ENCODE data around the gene RCC1.
A peak's percentile ranks its signal among the peaks of the same experiment; 100 is the strongest.
"Not testable (repeated sequence)": the region's sequence is repeated elsewhere in the genome, so short reads cannot be mapped to it uniquely, and the experiment has no call there.

The RCC1 gene

GRCh38 chr1:28512058-28512611 lies 6.3 kb downstream of the RCC1 start:
- Histone ChIP-seq H3K4me1 (ENCODE audit: control insufficient read depth in 1 of 2, insufficient read depth in 2 of 2, low read length in 2 of 2) (peaks cover 25 to 34% of the 10 kb centered on the region in 2 donors), H3K27me3 (ENCODE audit: low read depth, low read length) (no peaks in the 10 kb centered on the region), H3K4me3 (ENCODE audit: low read depth in 1 of 2, low read length in 2 of 2) (no peak overlapping the region), H3K27ac (ENCODE audit: low read length) (no peak overlapping the region), H3K9me3 (ENCODE audit: control insufficient read depth in 1 of 2, low read length in 2 of 2) (no peaks in the 10 kb centered on the region), H3K36me3 (ENCODE audit: control insufficient read depth in 1 of 2, insufficient read depth in 2 of 2, low read length in 2 of 2) (peaks cover 36 to 53% of the 10 kb centered on the region in 2 donors)

DNA sequence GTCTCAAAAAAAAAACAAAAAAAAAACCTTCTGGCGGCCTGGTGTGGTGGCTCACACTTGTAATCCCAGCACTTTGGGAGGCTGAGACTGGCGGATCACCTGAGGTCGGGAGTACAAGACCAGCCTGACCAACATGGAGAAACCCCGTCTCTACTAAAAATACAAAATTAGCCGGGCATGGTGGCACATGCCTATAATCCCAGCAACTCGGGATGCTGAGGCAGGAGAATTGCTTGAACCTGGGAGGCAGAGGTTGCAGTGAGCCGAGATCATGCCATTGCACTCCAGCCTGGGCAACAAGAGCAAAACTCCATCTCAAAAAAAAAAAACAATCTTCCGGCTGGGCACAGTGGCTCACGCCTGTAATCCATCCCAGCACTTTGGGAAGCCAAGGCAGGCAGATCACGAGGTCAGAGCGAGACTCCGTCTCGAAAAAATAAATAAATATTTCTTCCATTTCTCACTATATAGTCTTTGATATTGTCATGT lies 8.6 kb downstream of the RCC1 start:
- Histone ChIP-seq H3K36me3 (ENCODE audit: control insufficient read depth in 1 of 2, insufficient read depth in 2 of 2, low read length in 2 of 2) (peaks cover 17 to 37% of the 10 kb centered on the region in 2 donors), H3K4me1 (ENCODE audit: control insufficient read depth in 1 of 2, insufficient read depth in 2 of 2, low read length in 2 of 2) (peaks cover 18 to 19% of the 10 kb centered on the region in 2 donors)
- not testable (repeated sequence) for H3K27me3 ChIP-seq (ENCODE audit: low read depth, low read length); H3K27ac ChIP-seq (ENCODE audit: low read length); H3K9me3 ChIP-seq (ENCODE audit: control insufficient read depth in 1 of 2, low read length in 2 of 2); H3K4me3 ChIP-seq (ENCODE audit: low read depth in 1 of 2, low read length in 2 of 2)

GRCh38 chr1:28516518-28516956 lies 10.7 kb downstream of the RCC1 start:
- Histone ChIP-seq H3K4me3 (ENCODE audit: low read depth in 1 of 2, low read length in 2 of 2) (no peak overlapping the region), H3K9me3 (ENCODE audit: control insufficient read depth in 1 of 2, low read length in 2 of 2) (no peaks in the 10 kb centered on the region), H3K4me1 (ENCODE audit: control insufficient read depth in 1 of 2, insufficient read depth in 2 of 2, low read length in 2 of 2) (peaks cover 8 to 10% of the 10 kb centered on the region in 2 donors), H3K27ac (ENCODE audit: low read length) (no peak overlapping the region), H3K27me3 (ENCODE audit: low read depth, low read length) (no peaks in the 10 kb centered on the region), H3K36me3 (ENCODE audit: control insufficient read depth in 1 of 2, insufficient read depth in 2 of 2, low read length in 2 of 2) (peaks cover 0 to 21% of the 10 kb centered on the region in 2 donors)

DNA sequence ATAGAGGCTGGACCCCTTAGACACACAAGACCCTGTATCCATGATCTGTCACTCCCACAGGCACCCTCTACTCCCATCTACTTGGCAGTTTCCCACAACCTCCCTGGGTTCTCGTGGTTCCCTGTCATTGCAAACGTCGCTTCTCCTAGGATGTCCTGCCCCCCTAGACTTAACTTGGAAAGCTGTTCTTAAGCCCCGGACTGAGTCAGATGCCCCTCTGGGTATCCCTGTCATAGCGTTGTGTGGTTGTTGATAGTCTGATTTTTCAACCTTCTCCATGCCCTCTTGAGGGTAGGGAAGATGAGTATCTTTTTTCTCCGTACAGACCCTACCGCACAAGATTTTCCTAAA lies 11.8 kb downstream of the RCC1 start:
- Histone ChIP-seq H3K36me3 (ENCODE audit: control insufficient read depth in 1 of 2, insufficient read depth in 2 of 2, low read length in 2 of 2) (peaks cover 0 to 13% of the 10 kb centered on the region in 2 donors), H3K9me3 (ENCODE audit: control insufficient read depth in 1 of 2, low read length in 2 of 2) (no peaks in the 10 kb centered on the region), H3K27me3 (ENCODE audit: low read depth, low read length) (no peaks in the 10 kb centered on the region), H3K4me3 (ENCODE audit: low read depth in 1 of 2, low read length in 2 of 2) (peak overlapping the region in 1 of 2 donors; percentile 73), H3K4me1 (ENCODE audit: control insufficient read depth in 1 of 2, insufficient read depth in 2 of 2, low read length in 2 of 2) (peaks cover 8 to 10% of the 10 kb centered on the region in 2 donors), H3K27ac (ENCODE audit: low read length) (no peak overlapping the region)

- Histone ChIP-seq H3K36me3 (ENCODE audit: control insufficient read depth in 1 of 2, insufficient read depth in 2 of 2, low read length in 2 of 2) (peaks cover 0 to 8% of the 10 kb centered on the region in 2 donors), H3K4me3 (ENCODE audit: low read depth in 1 of 2, low read length in 2 of 2) (peak overlapping the region; percentile 65 to 73), H3K9me3 (ENCODE audit: control insufficient read depth in 1 of 2, low read length in 2 of 2) (no peaks in the 10 kb centered on the region), H3K4me1 (ENCODE audit: control insufficient read depth in 1 of 2, insufficient read depth in 2 of 2, low read length in 2 of 2) (peaks cover 8 to 10% of the 10 kb centered on the region in 2 donors), H3K27me3 (ENCODE audit: low read depth, low read length) (no peaks in the 10 kb centered on the region), H3K27ac (ENCODE audit: low read length) (peak overlapping the region; percentile 10)
Measured at GRCh38 chr1:28518000-28518744, 12.3 kb downstream of the RCC1 start.

- Histone ChIP-seq H3K4me1 (ENCODE audit: control insufficient read depth in 1 of 2, insufficient read depth in 2 of 2, low read length in 2 of 2) (peaks cover 8 to 10% of the 10 kb centered on the region in 2 donors), H3K9me3 (ENCODE audit: control insufficient read depth in 1 of 2, low read length in 2 of 2) (no peaks in the 10 kb centered on the region), H3K27me3 (ENCODE audit: low read depth, low read length) (no peaks in the 10 kb centered on the region), H3K27ac (ENCODE audit: low read length) (peak overlapping the region; percentile 10), H3K36me3 (ENCODE audit: control insufficient read depth in 1 of 2, insufficient read depth in 2 of 2, low read length in 2 of 2) (peaks cover 0 to 4% of the 10 kb centered on the region in 2 donors), H3K4me3 (ENCODE audit: low read depth in 1 of 2, low read length in 2 of 2) (peak overlapping the region; percentile 65 to 73)
Measured at GRCh38 chr1:28518745-28519341, 13.0 kb downstream of the RCC1 start.

DNA sequence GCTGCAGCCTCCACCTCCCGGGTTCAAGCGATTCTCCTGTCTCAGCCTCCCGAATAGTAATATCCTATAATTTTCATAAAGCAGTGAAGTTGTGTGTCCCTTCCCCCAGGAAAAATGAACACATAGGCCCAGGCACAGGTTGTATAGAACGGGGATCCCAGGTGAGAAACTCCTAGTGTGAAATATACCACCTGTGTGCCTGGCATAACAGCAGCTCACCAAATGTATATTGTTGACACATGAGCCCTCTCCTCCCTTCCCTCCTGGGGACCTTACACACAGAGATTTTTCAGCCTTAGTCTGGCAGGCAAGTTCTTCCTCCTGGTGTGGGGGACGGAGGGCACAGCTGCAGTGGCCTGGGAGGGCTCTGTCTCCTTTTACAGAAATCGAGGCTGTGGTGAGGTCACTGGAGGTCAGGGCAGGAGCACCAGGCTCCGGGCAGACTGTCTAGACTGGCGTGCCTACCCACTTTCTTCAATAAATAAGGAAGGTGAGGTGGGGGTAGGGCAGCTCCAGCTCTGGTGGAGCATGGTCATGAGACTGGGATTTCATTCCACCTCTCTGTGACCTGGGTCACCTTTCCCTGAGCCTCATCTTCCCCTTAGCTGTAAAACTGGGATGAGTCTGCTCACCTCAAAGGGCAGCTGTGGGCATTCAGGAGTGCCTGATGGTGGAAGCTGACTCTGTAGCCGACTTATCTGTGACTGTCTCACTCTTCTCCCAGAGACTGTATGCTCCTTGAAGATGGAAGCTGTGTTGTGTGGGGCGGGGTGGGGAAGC lies 14.3 kb downstream of the RCC1 start:
- Histone ChIP-seq H3K4me3 (ENCODE audit: low read depth in 1 of 2, low read length in 2 of 2) (no peak overlapping the region), H3K27me3 (ENCODE audit: low read depth, low read length) (no peaks in the 10 kb centered on the region), H3K36me3 (ENCODE audit: control insufficient read depth in 1 of 2, insufficient read depth in 2 of 2, low read length in 2 of 2) (no peaks in the 10 kb centered on the region), H3K9me3 (ENCODE audit: control insufficient read depth in 1 of 2, low read length in 2 of 2) (no peaks in the 10 kb centered on the region), H3K4me1 (ENCODE audit: control insufficient read depth in 1 of 2, insufficient read depth in 2 of 2, low read length in 2 of 2) (peaks cover 8 to 10% of the 10 kb centered on the region in 2 donors), H3K27ac (ENCODE audit: low read length) (no peak overlapping the region)

DNA sequence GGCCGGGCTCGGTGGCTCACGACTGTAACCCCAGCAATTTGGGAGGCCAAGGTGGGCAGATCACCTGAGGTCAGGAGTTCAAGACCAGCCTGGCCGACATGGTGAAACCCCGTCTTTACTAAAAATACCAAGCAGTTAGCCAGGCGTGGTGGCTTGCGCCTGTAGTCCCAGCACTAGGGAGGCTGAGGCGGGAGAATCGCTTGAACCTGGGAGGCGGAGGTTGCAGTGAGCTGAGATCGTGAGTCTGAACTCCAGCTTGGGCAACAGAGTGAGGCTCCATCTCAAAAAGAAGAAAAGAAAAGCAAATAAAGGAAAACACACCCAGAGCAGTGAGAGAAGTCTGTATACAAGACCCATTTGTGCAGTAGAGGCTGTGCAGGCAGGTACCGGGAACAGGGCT lies 15.0 kb downstream of the RCC1 start:
- H3K27ac ChIP-seq (ENCODE audit: low read length); H3K36me3 ChIP-seq (ENCODE audit: control insufficient read depth in 1 of 2, insufficient read depth in 2 of 2, low read length in 2 of 2); H3K9me3 ChIP-seq (ENCODE audit: control insufficient read depth in 1 of 2, low read length in 2 of 2); H3K27me3 ChIP-seq (ENCODE audit: low read depth, low read length); H3K4me1 ChIP-seq (ENCODE audit: control insufficient read depth in 1 of 2, insufficient read depth in 2 of 2, low read length in 2 of 2); H3K4me3 ChIP-seq (ENCODE audit: low read depth in 1 of 2, low read length in 2 of 2): not testable (repeated sequence)

- Histone ChIP-seq H3K4me1 (ENCODE audit: control insufficient read depth in 1 of 2, insufficient read depth in 2 of 2, low read length in 2 of 2) (peaks cover 8 to 10% of the 10 kb centered on the region in 2 donors), H3K27me3 (ENCODE audit: low read depth, low read length) (no peaks in the 10 kb centered on the region), H3K36me3 (ENCODE audit: control insufficient read depth in 1 of 2, insufficient read depth in 2 of 2, low read length in 2 of 2) (no peaks in the 10 kb centered on the region), H3K27ac (ENCODE audit: low read length) (no peak overlapping the region), H3K4me3 (ENCODE audit: low read depth in 1 of 2, low read length in 2 of 2) (no peak overlapping the region), H3K9me3 (ENCODE audit: control insufficient read depth in 1 of 2, low read length in 2 of 2) (no peaks in the 10 kb centered on the region)
Measured at GRCh38 chr1:28521502-28522164, 15.8 kb downstream of the RCC1 start.

GRCh38 chr1:28522537-28522936 lies 16.7 kb downstream of the RCC1 start:
- not testable (repeated sequence) for H3K36me3 ChIP-seq (ENCODE audit: control insufficient read depth in 1 of 2, insufficient read depth in 2 of 2, low read length in 2 of 2); H3K9me3 ChIP-seq (ENCODE audit: control insufficient read depth in 1 of 2, low read length in 2 of 2); H3K27ac ChIP-seq (ENCODE audit: low read length); H3K27me3 ChIP-seq (ENCODE audit: low read depth, low read length); H3K4me1 ChIP-seq (ENCODE audit: control insufficient read depth in 1 of 2, insufficient read depth in 2 of 2, low read length in 2 of 2); H3K4me3 ChIP-seq (ENCODE audit: low read depth in 1 of 2, low read length in 2 of 2)
